DMS79 treated with DMSO at 0.1 percent for 48 hours (cell line): ENCODE results near the gene TRMT6.

Source experiments
- DNase-seq: peaks from one replicate; lab custom pipeline; 2025; lab: John Stamatoyannopoulos, UW

Gene TRMT6

GRCh38 chr20:5895626-5896025 lies 54.7 kb downstream of the TRMT6 start:
- no peak for DNase-seq

- no peak for DNase-seq
Observed at GRCh38 chr20:5893621-5894020, 56.7 kb downstream of the TRMT6 start.

GRCh38 chr20:5893052-5893451 lies 57.3 kb downstream of the TRMT6 start:
- no peak for DNase-seq

- DNase-seq: no peak
Observed at GRCh38 chr20:5890773-5891441, 59.4 kb downstream of the TRMT6 start.

DNA sequence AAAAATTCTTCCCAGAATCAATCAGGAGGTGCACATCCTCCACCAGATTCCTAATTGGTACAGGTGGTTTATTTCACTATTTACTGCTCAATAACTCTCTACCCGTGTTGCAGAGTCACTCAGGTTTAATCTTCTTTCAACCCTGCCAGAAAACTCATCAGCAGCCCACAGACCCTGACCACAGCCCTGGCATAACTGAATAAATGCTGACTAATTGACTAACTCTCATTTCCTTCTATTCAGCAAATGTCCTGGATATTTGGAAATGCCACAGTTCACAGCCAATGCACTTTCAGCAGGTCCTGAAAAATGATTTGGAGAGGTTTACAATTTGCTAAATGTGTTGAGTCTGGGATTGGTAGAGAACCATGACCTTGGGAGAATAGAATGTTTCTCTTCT lies 62.3 kb downstream of the TRMT6 start:
- DNase-seq: no peak

- no peak for DNase-seq
Observed at GRCh38 chr20:5887386-5887785, 62.9 kb downstream of the TRMT6 start.
